Mucosa of gallbladder (tissue), 1 donor: ENCODE measurements around the gene NUCKS1. TPM values are rescaled to one million over a fixed set of nuclear protein-coding genes. Genes with fewer than 3 reads are reported as not detected.

ENCODE experiments used
- DNase-seq: peaks from one replicate; pipeline ENCODE4 v3.0.0-alpha.2; 2020; ENCODE audit warnings: low spot score
- total RNA-seq: library from RNA; stranded (reverse); gene quantifications from one replicate; pipeline ENCODE4 v1.2.1, GENCODE V29; 2021
- donor health status: DM: no; HTN: no; CAD: no.

NUCKS1 gene
- total RNA-seq, 1 donor from 2014 or later, result 133 TPM

DNA sequence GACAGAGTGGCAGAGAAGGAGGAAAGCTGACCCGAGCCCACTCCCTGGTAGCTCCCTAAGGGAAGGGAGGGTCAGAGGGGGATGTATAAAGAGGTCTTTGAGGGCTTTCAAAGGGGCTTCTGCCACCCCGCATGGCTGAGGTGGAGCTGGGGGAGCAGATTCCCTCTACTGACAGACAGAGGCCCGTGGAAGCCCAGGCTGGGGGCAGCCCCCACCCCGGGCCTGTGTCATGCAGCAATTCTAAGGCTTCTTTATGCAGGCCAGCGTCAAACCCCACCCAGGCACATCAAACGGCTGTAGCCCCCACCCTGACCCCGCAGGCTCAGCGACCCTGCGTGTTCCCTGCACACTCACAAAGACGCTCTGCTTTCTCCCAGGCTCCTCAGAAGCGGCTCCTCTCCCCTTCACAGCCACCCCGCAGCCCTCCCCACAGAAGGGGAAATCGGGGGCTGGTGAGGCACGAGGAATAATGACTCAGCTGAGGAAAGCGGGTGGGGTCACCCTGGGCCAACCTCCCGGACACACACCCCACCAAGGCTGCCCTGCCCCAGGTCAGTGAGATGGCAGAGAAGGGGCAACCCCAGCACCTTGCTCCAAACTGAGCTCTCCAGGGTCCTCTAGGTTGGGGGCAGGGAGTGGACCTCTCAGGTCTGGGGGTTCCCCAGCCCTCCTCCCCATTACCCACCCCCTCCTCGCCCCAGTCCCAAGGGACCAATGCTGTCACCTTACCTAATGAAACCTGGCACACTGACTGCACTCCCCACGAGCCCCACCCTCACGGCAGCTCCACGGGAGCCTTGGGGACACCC is 80.4 kb downstream of the NUCKS1 start:
- DNase-seq, result no peak

GRCh38 chr1:205668951-205669340 is 81.0 kb downstream of the NUCKS1 start:
- DNase-seq, result no peak

DNA sequence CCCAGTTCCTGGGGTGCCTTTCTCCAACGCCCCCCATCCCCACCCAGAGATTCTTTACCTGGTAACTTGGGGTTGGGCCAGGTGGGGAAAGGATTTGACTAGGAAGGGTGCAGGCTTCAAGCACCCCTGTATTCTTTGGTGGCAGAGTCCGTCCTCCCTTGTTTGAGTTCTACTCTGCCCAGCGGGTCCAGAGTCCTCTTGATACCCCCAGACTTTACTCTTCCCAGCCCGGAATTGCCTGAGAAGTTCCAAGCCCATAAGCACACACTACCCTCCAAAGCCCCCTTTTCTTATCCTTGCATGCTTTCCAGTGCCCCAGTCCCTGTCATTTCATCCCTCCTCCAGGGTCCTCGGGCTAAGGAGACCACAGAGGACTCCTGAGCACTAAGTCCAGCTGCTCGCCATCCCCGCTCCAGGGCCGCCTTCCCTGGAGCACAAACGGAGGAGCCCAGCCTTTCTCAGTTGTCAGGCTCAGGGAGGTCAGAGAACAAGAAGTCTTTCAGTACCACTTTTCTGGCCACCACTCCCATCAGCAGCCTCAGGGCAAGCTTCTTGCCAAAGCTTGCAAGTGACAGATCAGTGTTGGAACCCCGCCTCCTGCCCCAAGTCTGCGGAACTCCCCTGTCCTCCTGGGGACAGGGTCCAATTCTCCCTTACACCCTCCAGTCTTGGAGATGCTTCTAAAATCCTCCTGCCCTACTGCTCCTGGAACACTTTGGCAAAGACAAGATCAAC is 81.9 kb downstream of the NUCKS1 start:
- no peak for DNase-seq

GRCh38 chr1:205666372-205667166 is 83.4 kb downstream of the NUCKS1 start:
- no peak for DNase-seq

GRCh38 chr1:205665201-205666045 is 84.6 kb downstream of the NUCKS1 start:
- no peak for DNase-seq

GRCh38 chr1:205664399-205665017 is 85.5 kb downstream of the NUCKS1 start:
- no peak for DNase-seq

- no peak for DNase-seq
Measured at GRCh38 chr1:205663286-205663936, 86.6 kb downstream of the NUCKS1 start.

Other genes with a start within 250 kb of the NUCKS1 start
- gene CDK18, start 245.5 kb downstream of the NUCKS1 start, total RNA-seq, result 76.4 TPM
- gene ELK4, start 118.2 kb downstream of the NUCKS1 start, total RNA-seq, result 74.8 TPM
- 13.6 TPM for gene SLC45A3, start 69.7 kb downstream of the NUCKS1 start, total RNA-seq
- 30.1 TPM for gene RAB29, start 25.3 kb upstream of the NUCKS1 start, total RNA-seq
- 40.5 TPM for gene SLC41A1, start 63.0 kb upstream of the NUCKS1 start, total RNA-seq
- gene PM20D1, start 100.0 kb upstream of the NUCKS1 start, total RNA-seq, result 0.26 TPM
- 1.3 TPM for gene SLC26A9, start 193.3 kb upstream of the NUCKS1 start, total RNA-seq